Measurements from ENCODE around the gene CFAP57. TPM values are rescaled to one million over a fixed set of nuclear protein-coding genes. Genes with fewer than 3 reads are reported as not detected.
A peak's percentile ranks its signal among the peaks of the same experiment; 100 is the strongest.

Gene CFAP57
- total RNA-seq, 1 donor from 2014 or later, result 0.86 TPM

DNA sequence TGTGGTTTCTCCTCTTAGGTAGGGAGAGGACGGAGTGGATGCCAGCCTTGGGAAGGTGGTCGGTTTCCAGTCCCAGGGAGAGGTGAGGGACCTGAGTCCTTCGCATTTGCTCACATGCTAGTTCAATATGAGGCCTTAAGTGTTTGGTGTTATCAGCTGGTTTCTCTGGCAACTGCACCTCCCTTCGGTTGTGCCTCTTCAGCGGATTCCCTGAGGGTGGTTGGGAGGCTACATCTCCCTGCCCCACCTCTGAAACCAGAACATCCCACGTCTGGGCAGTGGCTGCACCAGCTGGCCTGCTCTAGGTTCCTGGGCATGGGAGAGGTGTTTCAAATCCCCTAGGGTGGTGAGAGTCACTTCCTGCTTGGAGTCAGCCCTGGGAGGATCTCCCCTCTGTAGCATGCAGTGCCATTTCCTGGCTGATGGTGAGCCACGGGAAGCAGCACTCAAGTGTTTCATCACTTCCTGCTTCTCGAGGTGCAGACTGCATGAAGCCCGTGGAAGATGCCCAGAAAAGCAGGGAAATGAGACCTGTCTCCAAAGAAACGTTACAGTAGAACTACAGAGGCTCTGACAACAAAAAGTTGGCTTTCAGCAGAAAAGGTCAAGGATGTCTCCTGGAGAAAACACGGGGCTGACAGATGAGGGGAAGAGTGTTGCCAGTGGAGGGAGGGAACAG is 102.1 kb downstream of the CFAP57 start:
- H3K27ac Mint-ChIP-seq (ENCODE audit: unreplicated experiment), result no peak overlapping the region
- no peak for DNase-seq (ENCODE audit: low read depth, low spot score)
- TF ChIP-seq, protein P1, sequence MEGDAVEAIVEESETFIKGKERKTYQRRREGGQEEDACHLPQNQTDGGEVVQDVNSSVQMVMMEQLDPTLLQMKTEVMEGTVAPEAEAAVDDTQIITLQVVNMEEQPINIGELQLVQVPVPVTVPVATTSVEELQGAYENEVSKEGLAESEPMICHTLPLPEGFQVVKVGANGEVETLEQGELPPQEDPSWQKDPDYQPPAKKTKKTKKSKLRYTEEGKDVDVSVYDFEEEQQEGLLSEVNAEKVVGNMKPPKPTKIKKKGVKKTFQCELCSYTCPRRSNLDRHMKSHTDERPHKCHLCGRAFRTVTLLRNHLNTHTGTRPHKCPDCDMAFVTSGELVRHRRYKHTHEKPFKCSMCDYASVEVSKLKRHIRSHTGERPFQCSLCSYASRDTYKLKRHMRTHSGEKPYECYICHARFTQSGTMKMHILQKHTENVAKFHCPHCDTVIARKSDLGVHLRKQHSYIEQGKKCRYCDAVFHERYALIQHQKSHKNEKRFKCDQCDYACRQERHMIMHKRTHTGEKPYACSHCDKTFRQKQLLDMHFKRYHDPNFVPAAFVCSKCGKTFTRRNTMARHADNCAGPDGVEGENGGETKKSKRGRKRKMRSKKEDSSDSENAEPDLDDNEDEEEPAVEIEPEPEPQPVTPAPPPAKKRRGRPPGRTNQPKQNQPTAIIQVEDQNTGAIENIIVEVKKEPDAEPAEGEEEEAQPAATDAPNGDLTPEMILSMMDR (conservative IDR thresholded peaks at IDR 0.05), result no peak
- H3K36me3 Mint-ChIP-seq (ENCODE audit: low read depth), result no peaks in the 10 kb centered on the region
- no peak overlapping the region for H3K4me3 Mint-ChIP-seq
- H3K4me1 Mint-ChIP-seq, result peaks cover 11% of the 10 kb centered on the region
- peaks cover 18% of the 10 kb centered on the region for H3K27me3 Mint-ChIP-seq (ENCODE audit: low read depth)
- no peaks in the 10 kb centered on the region for H3K9me3 Mint-ChIP-seq

DNA sequence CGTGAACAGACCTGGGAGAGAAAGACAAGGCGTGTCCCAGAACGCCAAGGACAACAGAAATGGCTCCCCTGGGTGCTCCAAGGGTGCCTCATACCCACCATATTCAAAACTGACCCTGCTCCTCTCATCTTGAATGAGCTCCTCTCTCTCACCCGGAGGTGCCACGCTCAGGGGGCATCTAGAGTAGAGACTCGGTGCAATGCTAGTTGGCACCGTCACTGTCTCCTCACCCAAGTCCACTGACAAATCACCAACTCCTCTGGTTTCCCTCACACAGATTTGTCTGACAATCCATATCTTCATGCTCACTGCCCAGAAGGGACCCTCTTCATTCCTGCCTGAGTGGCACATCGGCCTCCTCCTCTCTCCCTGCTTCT is 102.7 kb downstream of the CFAP57 start:
- TF ChIP-seq, protein P1 (conservative IDR thresholded peaks at IDR 0.05), result no peak
- Mint-ChIP-seq H3K27me3 (ENCODE audit: low read depth) (peaks cover 17% of the 10 kb centered on the region), H3K9me3 (no peaks in the 10 kb centered on the region), H3K4me3 (no peak overlapping the region), H3K27ac (ENCODE audit: unreplicated experiment) (peak overlapping the region; percentile 15), H3K4me1 (peaks cover 11% of the 10 kb centered on the region), H3K36me3 (ENCODE audit: low read depth) (no peaks in the 10 kb centered on the region)
- no peak for DNase-seq (ENCODE audit: low read depth, low spot score)

DNA sequence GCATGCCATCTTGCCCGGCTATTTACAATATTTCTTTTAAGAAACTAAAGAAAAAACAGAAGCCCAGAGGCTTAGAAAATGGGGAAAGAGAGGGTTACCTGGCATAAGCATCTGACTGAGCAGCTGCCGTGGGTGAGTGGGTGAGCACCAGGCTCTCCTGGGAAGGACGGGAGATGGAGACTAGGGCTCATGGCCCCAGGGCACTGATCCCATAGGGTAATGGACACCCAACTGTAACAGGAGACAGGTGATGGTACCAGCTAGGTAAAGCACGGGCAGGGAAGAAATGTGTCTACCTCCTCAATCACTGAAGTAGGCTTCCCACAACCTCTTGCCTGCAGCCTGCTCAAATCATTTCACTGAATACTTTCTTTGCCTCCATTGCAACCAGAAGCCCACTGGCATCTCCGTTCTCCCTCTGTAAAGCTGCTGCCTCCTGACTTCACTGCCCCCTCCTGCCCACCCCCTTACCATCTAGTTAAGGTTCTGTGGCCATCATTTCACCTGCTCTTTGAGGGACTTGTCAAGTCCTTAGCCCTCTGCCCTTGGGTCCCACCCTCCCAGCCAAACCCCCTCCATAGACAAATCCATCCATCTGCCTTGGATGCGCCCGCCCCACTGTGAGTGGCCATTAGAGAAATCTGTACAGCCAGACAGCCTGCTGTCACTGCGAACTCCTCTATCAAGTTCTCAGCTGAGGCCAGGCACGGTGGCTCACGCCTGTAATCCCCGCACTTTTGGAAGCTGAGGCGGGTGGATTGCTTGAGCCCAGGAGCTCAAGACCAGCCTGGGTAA is 103.9 kb downstream of the CFAP57 start:
- no peak overlapping the region for H3K27ac Mint-ChIP-seq (ENCODE audit: unreplicated experiment)
- H3K4me3 Mint-ChIP-seq, result no peak overlapping the region
- TF ChIP-seq, protein P1 (conservative IDR thresholded peaks at IDR 0.05), result no peak
- H3K9me3 Mint-ChIP-seq, result no peaks in the 10 kb centered on the region
- DNase-seq (ENCODE audit: low read depth, low spot score), result no peak
- peaks cover 22% of the 10 kb centered on the region for H3K4me1 Mint-ChIP-seq
- no peaks in the 10 kb centered on the region for H3K36me3 Mint-ChIP-seq (ENCODE audit: low read depth)
- H3K27me3 Mint-ChIP-seq (ENCODE audit: low read depth), result peaks cover 9% of the 10 kb centered on the region

DNA sequence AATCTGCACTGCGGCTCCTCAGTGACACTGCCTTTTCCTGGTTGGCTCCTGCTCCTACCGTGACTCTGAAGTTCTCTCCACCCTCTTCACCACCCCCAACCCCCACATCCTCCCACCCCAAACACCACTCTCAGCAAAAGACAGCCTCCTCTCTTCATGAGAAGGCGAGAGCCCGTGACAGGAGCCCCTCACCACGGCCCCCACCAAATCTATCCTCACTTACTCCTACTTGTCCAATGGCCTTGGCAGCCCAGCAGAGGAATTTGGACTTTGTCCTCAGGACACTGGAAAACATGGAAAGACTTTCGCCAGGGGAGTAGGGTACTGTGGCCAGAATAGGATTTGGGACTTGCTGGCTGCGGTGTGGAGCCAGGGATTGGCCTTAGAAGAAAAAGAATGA is 104.5 kb downstream of the CFAP57 start:
- DNase-seq (ENCODE audit: low read depth, low spot score), result no peak
- Mint-ChIP-seq H3K27ac (ENCODE audit: unreplicated experiment) (no peak overlapping the region), H3K4me3 (no peak overlapping the region), H3K27me3 (ENCODE audit: low read depth) (peaks cover 4% of the 10 kb centered on the region), H3K36me3 (ENCODE audit: low read depth) (no peaks in the 10 kb centered on the region), H3K9me3 (no peaks in the 10 kb centered on the region), H3K4me1 (peaks cover 17% of the 10 kb centered on the region)
- TF ChIP-seq, protein P1 (conservative IDR thresholded peaks at IDR 0.05), result no peak

DNA sequence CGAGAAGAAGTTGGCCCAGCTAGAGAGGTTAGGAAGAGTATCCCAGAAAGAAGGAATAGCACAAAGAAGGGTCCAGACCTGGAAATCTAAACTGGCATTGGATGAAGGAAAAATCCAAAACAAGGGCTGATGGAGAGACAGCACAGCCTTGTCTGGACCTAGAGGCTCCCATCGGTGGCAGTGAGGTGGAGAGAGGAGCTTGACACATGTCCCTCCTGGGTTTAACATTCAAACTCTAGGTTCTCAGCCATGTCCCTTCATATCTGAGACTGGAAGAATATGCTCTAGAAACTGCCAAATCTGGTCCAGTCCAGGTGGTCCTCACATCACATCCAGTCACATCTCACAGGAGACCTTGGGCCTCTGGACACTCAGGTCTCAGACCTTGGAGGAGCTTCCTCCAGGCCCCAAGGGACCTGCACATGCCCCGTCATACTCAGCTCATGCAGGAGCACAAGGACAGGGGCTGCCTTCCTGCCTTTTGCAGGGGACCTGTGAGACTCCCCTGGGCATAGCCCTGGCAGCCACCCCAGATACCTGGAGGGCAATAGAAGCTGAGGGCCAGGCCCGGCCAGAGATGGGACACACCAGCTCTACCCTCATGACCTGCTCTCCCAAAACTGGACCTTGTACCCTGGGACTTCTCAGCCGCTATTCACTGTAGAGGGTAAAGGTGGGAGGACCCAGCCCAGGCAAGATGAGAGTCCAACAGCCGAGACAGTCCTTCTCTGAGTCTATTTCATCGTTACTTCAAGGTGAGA is 105.2 kb downstream of the CFAP57 start:
- TF ChIP-seq, protein P1 (conservative IDR thresholded peaks at IDR 0.05), result no peak
- Mint-ChIP-seq H3K27me3 (ENCODE audit: low read depth) (peaks cover 2% of the 10 kb centered on the region), H3K4me1 (peaks cover 17% of the 10 kb centered on the region), H3K36me3 (ENCODE audit: low read depth) (no peaks in the 10 kb centered on the region), H3K9me3 (no peaks in the 10 kb centered on the region), H3K27ac (ENCODE audit: unreplicated experiment) (peak overlapping the region; percentile 50), H3K4me3 (no peak overlapping the region)
- DNase-seq (ENCODE audit: low read depth, low spot score), result no peak

All from neural crest cell (in vitro differentiated cells).